Measurements from ENCODE around the gene ABCA1. TPM values are rescaled to one million over a fixed set of nuclear protein-coding genes. Genes with fewer than 3 reads are reported as not detected.
A peak's percentile ranks its signal among the peaks of the same experiment; 100 is the strongest.

ABCA1 gene
- total RNA-seq, 1 experiment from 2014 or later, result 4.5 TPM

DNA sequence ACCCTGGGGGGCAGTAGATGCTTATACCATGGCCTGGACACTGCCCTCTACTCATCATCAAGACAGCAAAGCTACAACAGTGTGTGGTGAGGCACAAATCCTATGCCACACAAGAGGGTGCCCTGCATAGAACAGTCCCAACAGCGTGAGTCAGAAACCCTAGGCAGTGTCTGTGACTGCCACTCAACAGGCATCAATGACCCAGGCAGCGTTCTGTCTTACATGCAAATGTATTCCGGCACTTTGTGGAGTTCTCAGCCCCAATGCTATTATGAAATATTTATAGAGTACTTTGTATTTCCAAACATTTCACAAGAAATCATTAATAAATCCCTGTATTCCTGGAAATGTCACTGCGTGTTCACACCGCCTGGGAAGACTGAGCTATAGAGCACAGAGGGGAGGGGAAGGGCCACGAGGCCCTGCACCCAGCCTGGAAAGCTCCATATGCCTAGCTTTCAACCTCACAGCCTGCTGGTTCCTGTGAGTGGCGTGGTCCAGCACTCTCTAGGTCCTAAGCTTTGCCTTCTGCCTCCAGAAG, 86.3 kb downstream of the ABCA1 start:
- no peak for DNase-seq (ENCODE audit: low spot score)

- DNase-seq (ENCODE audit: low spot score), result no peak
These were observed 89.0 kb downstream of the ABCA1 start for GRCh38 chr9:104838958-104839357.

DNA sequence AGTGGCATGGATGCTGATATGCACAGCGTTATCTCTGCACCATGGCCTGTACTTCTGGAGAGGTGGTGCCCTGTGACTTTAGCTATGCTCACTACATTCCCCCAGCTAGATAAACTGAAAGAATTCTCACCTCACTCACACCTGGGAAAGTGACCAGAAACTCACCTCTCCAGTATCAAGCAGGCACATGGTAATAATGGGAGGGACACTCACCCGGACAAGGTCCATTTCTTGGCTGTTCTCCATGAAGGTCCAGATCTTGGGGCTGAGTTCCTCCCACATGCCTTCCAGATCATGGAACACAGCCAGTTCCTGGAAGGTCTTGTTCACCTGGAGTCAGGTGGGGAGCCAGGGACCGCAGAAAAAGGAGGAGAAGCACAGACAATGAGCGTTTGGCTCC, 91.2 kb downstream of the ABCA1 start:
- DNase-seq (ENCODE audit: low spot score), result peak; percentile 49

DNA sequence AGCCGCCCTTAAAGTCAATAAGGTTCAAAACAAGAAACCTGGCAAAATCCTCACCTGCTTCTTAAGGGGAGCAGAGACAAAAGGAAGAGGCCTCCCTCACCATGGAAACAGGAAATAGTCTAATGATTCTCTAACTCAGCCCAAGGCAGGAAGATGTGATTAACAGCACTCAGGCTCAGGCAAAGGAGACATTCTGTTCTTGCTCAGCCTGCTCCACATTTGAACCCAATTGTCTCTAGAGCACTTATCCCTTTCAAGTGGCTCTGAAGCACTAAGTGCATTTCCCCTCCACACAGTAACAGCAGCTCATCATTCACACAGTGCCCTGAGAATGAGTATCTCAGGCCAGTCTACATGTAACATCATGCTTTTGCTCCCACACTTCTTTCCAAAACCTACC, 91.7 kb downstream of the ABCA1 start:
- DNase-seq (ENCODE audit: low spot score), result no peak

- no peak for DNase-seq (ENCODE audit: low spot score)
These were observed 92.8 kb downstream of the ABCA1 start for GRCh38 chr9:104835161-104835560.

DNA sequence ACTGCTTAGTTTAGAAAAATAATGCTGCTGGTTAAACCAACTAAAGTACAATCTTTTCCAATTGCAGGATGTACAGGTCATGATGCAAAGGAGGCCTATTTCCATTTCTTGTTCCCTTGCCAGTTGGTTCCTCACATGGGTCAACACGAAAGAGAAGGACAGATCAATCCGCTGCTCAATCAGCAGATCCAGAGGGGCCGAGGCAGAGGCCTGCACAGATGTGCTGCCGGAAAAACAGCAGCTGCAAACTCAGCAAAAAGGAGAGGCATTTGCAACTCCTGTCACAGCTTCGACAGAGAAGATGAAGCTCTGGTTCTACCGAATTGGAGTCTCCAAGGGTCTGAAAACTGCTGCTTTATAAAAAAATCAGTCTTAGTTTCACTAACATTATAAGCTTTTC, 94.3 kb downstream of the ABCA1 start:
- DNase-seq (ENCODE audit: low spot score), result no peak

DNA sequence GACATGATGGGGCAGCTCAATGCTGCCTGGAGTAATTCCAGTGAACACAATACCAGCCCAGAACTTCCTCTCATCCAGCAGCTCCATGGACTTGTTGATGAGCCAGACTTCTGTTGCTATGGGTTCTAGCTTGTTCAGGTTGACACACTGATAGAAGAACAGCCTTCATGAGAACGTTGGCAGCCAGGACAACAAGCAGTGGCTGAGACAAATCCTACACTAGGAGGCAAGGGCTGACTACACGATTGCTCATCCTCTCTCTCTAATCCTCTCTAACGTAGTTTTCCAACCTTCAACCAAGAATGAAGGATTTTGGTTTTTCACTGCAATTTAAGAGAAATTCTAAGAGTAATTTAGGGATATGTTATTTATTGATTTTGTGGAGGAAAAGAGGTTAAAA, 96.3 kb downstream of the ABCA1 start:
- DNase-seq (ENCODE audit: low spot score), result no peak

DNA sequence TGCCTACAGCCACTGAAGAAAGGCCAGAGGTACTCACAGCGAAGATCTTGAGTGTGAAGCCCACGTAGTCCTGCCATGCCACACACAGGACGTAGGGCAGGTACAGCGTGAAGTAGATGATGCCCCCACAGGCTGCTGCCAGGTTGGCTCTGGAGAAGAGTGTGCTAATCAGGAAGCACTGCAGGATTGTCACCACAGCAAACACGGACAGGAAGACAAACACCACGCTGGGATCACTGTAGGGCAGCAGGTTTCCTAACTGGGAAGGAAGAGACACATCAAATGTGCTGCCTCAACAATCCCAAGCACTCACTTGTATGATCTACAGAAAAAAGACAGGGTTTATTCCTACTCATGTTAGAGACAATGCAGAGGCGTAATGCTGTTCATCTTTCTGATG, 101.0 kb downstream of the ABCA1 start:
- no peak for DNase-seq (ENCODE audit: low spot score)

GRCh38 chr9:104826079-104826775, 101.7 kb downstream of the ABCA1 start:
- no peak for DNase-seq (ENCODE audit: low spot score)

DNA sequence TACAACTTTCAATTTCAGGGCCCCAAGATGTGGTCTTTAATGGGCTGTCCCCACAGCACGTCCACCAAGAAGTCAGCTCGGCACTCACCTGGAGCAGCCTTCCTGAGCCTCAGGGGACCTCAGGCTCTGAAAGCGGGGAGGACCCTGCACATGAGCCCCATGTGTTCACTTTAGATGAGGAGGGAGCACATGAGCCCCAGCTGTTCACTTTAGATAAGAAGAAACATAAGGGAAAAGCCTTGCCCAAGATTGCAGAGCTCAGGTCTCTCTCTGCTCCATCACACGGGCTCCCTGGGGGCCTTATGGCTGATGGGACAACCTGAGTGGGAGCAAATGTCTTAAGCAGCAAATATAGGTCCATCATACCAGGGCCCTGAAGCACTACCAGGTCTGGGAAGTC, 107.6 kb downstream of the ABCA1 start:
- no peak for DNase-seq (ENCODE audit: low spot score)

GRCh38 chr9:104819033-104819432, 108.9 kb downstream of the ABCA1 start:
- no peak for DNase-seq (ENCODE audit: low spot score)

- DNase-seq (ENCODE audit: low spot score), result no peak
These were observed 110.5 kb downstream of the ABCA1 start for GRCh38 chr9:104817437-104817836.

DNA sequence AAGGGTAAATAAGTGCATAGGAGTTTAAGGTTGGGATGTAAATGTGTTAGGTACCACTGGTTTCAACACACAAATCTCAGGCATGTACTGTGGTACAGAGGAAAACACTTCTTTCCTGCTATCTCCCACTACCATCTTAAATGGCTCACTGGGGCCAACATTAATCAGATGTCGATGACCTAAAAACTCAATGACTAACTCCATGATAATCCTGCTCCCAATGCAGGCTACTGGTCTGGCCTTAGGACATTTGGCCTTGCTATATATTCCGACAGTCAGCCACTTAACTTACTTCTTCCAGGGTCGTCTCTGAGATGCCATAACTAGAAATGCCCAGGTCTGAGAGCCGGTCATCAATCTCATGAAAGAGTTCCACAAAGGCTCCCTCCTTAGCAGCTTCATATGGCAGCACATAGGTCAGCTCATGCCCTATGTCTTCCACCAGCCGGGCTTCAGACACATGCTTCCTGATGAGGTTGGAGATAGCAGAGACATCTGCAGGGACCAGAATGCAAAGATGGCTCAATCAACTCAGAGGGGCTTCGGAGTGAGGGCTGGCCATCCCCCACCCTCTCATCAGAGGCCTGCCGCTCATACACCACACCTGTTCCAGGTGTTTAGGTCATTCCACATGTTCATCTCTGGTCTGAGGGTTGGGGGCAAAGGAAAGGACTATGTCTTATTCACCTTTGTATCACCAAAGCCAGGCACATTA, 111.9 kb downstream of the ABCA1 start:
- DNase-seq (ENCODE audit: low spot score), result no peak

DNA sequence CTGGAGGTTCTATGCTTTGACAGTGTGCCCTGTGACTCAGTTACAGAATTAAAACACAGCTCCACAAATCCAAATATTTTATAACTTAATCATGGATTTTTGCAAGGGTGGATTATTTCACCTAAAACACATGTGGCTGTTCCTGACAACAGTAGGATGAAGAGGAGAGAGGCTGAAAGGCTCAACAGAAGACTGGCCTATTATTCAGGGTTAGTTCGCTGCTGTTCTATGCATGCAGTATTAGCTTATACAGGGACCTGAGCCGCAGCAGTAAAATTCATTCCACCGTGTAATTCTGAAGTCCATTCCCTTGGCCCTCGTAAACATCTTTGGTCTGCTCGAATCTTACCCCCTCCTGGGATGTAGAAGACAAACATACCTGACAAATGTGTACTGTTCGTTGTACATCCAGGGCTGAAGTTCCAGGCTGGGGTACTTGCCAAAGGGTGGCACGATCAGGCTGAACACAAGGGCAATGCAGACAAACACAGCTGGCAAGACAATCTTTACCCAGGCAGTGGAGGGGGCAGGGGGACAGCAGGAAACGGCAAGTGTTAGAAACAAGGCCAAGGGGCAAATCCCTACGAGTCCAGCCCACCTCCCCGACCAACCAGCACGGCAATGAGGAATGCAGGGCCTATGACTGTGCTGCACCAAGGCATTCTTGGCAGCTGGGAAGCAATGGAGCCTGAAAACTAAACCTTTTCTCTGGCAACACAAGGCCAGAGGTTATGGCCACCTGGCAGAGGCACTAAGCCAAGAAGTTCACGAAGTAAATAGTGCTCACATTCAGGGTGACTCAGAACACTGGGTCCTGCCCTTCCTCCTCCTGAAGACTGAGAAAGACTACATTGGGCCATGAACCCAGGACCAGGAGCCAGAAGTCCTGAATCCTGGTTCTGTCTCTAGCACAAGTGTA, 117.3 kb downstream of the ABCA1 start:
- DNase-seq (ENCODE audit: low spot score), result peak; percentile 81

GRCh38 chr9:104808035-104808614, 119.8 kb downstream of the ABCA1 start:
- DNase-seq (ENCODE audit: low spot score), result peak; percentile 58

GRCh38 chr9:104805441-104805840, 122.5 kb downstream of the ABCA1 start:
- DNase-seq (ENCODE audit: low spot score), result no peak

DNA sequence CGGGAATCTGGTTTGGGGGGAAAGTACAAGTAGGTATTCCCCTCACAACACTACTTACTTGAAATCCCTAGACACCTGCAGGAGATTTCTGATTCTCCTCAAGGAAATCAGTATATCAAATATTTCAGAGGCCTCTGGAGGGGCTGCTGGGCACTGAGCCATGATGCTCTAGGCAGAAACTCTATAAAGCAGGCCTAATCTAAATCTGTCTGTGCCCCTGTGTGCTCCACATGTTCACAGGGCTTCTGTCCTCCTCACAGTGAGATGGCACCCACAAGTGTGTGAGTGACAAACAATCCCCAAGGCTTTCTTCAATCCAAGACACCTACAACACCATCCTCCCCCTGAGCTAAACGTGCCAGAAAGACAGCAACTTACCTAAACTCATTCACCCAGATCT, 125.0 kb downstream of the ABCA1 start:
- DNase-seq (ENCODE audit: low spot score), result no peak

- DNase-seq (ENCODE audit: low spot score), result no peak
These were observed 125.8 kb downstream of the ABCA1 start for GRCh38 chr9:104802110-104802509.

GRCh38 chr9:104800068-104800785, 127.7 kb downstream of the ABCA1 start:
- DNase-seq (ENCODE audit: low spot score), result no peak

DNA sequence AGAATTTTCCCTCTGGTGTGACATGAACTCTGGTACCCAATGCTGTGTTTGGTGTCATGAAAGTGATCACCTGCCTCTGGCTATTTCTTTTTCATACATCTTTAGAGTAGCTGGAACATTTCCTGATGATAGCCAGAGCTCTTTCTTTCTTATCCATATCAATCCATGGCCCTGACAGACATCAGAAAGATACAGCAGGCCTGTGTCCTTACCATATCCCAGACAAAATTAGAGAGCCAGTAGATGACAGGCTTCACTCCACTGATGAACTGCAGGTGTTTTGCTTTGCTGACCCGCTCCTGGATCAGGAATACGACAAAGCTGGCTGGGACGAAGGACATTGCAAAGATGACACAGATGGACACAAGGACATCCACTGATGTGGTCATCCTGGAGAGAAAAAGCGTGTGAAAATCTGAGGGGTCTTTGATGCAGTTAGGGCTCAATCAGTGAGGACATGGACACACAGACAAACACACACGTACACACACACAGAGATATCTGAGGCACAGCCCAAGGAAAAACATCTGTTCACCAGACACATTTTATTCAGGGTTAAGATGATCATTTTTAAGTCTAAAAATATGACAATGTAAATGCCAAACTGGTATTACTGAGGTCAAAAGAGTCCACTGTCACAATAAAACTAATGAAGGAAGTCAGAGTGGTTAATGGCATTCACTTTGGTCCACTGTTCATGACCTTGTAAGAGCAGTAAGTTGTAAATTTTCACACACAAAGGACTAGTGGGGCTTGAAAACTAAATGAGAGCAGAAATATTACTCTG, 129.6 kb downstream of the ABCA1 start:
- no peak for DNase-seq (ENCODE audit: low spot score)

Measured in HT-29 (cell line).